ENCODE results near the gene TUNAR.

TUNAR gene

GRCh38 chr14:95875831-95876760, 536 bp upstream of the TUNAR start:
- no peak for DNase-seq

GRCh38 chr14:95877633-95878032, 1.0 kb downstream of the TUNAR start:
- no peak for DNase-seq

GRCh38 chr14:95884377-95884776, 7.7 kb downstream of the TUNAR start:
- DNase-seq = no peak

GRCh38 chr14:95885278-95885677, 8.6 kb downstream of the TUNAR start:
- no peak for DNase-seq

GRCh38 chr14:95885866-95886265, 9.2 kb downstream of the TUNAR start:
- DNase-seq = no peak

GRCh38 chr14:95886366-95887056, 9.9 kb downstream of the TUNAR start:
- no peak for DNase-seq

GRCh38 chr14:95887351-95887750, 10.7 kb downstream of the TUNAR start:
- no peak for DNase-seq

- no peak for DNase-seq
Observed at GRCh38 chr14:95889236-95889979, 12.8 kb downstream of the TUNAR start.

- no peak for DNase-seq
Observed at GRCh38 chr14:95891742-95892141, 15.1 kb downstream of the TUNAR start.

GRCh38 chr14:95892142-95892541, 15.5 kb downstream of the TUNAR start:
- DNase-seq = no peak

- no peak for DNase-seq
Observed at GRCh38 chr14:95895720-95896119, 19.1 kb downstream of the TUNAR start.

GRCh38 chr14:95896498-95897135, 20.0 kb downstream of the TUNAR start:
- no peak for DNase-seq

GRCh38 chr14:95897280-95897679, 20.6 kb downstream of the TUNAR start:
- DNase-seq = no peak

GRCh38 chr14:95901054-95901453, 24.4 kb downstream of the TUNAR start:
- DNase-seq = no peak

GRCh38 chr14:95902273-95902826, 25.7 kb downstream of the TUNAR start:
- no peak for DNase-seq

- DNase-seq = no peak
Observed at GRCh38 chr14:95903165-95903564, 26.5 kb downstream of the TUNAR start.

- no peak for DNase-seq
Observed at GRCh38 chr14:95903616-95904107, 27.0 kb downstream of the TUNAR start.

GRCh38 chr14:95906591-95906990, 30.0 kb downstream of the TUNAR start:
- DNase-seq = no peak

- DNase-seq = no peak
Observed at GRCh38 chr14:95910628-95911027, 34.0 kb downstream of the TUNAR start.

- no peak for DNase-seq
Observed at GRCh38 chr14:95911456-95911855, 34.8 kb downstream of the TUNAR start.

- DNase-seq = no peak
Observed at GRCh38 chr14:95915330-95915729, 38.7 kb downstream of the TUNAR start.

GRCh38 chr14:95918466-95918865, 41.8 kb downstream of the TUNAR start:
- DNase-seq = no peak
